NCI-H2171 (cell line): Measurements from ENCODE around the gene DDX39B.
"Not testable (repeated sequence)": the region's sequence is repeated elsewhere in the genome, so short reads cannot be mapped to it uniquely, and the experiment has no call there.

Source experiments
- DNase-seq: peaks from one replicate; lab custom pipeline; 2025; lab: John Stamatoyannopoulos, UW

DDX39B gene

DNA sequence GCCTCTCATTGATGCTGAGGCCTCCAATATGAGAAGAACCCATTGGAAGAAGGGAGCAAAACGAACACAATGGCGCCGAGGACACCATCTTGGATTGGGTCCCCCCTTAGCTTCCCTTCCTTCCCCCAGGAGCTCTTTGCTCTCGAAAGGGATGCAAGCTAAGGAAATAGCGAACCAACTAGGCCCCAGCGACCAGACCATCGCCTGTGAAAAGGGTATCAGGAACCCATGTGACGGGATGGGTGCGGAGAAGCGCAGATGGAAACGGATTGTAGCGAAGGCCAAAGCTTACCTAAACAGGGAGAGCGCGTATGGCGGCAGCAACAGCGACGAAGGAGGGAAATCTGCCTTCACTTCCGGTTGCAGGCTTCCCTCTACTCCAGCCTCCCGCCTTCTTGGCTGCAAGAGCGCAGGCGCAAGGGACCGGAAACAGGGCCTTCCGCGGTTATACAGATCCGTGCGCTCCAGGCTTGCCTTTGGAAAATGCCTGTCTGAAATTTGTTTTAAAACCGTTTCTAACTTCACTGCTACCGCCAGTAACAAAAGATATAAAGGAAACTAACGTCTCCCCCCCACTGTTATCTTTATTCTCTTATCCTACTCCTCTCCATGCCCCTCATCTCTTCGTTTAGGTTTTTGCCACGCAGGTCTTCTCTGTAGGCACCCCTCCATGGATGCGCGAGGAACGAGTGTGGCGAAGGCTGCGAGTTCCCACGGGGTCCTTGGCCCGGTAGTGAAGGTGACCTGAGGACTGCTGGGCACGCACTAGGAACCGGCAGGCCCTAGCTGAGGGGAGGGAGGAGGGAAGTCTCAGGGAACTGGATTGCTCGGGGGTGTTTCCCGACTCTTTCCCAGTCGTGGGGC, at the start of gene DDX39B:
Gene DDX39B, minus strand, starts transcription at position 346 of the 864 bp plus-strand sequence. CDS start 1,471 bp downstream, outside the sequence.
- peak; percentile 97 for DNase-seq

GRCh38 chr6:31590691-31591090, 48.9 kb upstream of the DDX39B start:
- DNase-seq, result not testable (repeated sequence)

DNA sequence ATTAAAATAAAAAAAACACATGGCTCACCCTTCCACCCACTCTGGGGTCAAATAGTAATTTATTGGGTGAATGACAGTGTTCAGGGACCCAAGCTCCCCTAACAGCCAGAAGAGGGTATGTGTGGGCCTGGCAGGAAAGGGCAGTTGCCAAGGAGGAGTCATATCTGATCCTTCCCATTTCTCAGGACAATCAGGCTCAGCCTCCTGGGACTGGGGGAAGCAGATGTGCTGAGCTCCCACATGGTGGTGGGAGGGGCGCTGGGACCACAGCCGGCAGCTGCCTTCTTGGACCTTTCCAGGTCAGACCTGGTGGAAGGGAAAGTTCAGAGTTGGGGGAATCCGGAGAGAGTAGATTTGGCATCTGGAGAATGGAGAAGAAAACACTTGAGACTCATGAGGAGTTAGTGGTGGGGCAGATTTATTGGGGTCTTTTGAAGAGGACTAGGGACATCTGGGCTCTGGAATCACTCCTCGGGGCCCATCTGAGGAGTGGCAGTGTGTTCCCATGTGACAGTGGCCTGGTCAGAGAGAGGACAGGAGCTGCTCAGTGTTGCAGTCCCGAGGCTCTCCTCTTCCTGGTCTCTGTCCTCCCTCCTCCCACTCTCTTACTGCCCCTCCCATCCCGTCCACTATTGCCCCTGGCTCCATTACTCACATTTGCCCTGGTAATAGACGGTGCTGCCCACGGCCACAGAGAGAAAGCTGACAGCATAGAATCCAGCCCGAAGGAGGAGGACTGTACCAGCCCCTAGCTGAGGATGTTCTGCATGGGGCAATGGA, 47.3 kb upstream of the DDX39B start:
- no peak for DNase-seq

DNA sequence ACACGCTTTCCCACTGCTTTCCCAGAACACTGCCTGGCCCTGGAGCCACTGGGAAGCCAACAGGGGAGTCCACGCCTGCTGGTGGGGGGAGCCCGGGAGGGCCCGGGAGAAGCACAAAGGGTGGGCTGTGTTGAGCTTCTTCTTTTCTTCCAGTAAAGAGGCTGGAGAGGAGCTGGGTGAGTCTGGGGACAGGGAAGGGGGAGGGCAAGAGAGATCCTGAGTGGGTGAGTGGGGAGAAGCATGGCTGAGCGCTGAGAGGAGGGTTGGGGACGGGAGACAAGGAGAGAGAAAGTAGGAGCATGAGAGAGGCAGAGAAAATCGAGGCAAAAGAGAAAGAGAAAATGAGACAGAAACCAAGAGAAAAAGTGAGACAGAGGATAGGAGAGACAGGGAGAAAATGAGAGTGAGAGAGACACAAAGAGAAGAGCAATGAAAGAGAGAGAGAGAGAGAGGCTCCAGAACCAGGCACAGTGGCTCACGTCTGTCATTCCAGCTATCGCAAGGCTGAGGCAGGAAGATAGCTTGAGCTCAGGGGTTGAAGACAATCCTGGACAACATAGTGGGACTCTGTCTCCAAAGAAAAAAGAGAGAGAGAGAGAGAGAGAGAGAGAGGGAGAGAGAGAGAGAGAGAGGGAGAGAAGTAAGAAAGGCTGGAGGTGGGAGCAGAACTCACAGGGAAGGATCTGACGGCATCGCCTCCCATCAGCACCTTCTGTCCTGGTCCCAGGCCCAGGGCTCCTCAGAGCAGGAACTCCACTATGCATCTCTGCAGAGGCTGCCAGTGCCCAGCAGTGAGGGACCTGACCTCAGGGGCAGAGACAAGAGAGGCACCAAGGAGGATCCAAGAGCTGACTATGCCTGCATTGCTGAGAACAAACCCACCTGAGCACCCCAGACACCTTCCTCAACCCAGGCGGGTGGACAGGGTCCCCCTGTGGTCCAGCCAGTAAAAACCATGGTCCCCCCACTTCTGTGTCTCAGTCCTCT, 46.3 kb upstream of the DDX39B start:
- DNase-seq, result no peak

DNA sequence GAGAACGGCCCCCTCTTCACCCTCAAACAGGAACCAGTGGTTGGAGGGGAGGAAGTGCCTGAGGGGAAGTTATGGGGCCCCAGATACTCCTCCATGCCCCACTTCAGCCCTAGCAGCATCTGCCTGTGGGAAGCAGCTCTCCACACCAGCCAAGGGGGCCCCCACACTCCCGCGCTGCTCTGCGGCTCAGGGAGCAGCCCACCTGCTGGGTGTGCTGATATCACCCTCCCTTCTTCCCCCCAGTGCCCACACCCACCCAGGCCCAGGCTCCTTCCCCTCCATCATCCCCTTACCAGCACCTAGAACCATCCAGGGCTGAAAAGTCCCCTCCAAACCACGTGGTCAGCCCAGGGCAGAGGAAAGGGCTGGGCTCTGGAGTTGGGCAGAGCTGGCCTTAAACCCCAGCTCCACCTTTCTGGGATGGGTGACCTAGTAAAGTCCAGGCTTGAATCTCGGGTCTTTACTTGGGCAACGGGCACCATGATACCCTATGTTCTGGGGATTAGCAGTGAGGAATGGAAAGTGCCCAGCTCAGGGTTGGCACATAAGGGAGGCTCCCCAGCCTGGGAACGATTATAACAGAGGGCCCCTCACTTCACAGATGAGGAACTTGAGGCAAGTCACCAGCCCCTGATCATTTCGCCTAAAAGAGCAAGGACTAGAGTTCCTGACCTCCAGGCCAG, 44.9 kb upstream of the DDX39B start:
- no peak for DNase-seq

DNA sequence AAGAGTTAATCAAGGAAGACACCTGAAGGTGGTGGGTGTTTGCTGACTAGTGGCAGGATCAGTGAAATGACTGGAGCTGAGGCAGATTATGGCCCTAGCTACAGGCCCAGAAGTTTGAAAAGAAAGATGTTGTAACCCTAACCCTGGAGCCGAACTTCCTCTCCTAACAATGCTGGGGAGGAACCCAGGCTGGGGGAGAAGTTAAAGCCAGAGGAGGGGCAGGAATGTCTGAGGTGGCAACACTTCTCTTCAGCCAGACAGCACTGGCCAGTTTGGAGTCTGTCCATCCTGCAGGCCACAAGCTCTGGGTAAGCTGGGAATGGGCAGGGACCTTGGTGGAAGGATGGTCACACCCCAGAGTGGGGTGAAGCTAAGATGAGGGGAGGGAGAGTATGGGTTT, 44.2 kb upstream of the DDX39B start, which contains the start of gene LST1:
Gene LST1, plus strand, starts transcription at position 270 of the 400 bp plus-strand sequence. CDS start 1,023 bp downstream, outside the sequence.
- no peak for DNase-seq

- no peak for DNase-seq
These were observed 43.7 kb upstream of the DDX39B start for GRCh38 chr6:31585491-31585890.

- no peak for DNase-seq
These were observed 40.4 kb upstream of the DDX39B start, which contains the start of gene LTB for GRCh38 chr6:31582230-31582643. Gene LTB, minus strand, starts transcription at chr6:31582424. Its CDS starts 7 bp downstream, at chr6:31582417.

- no peak for DNase-seq
These were observed 39.8 kb upstream of the DDX39B start for GRCh38 chr6:31581434-31582229.

- peak; percentile 49 for DNase-seq
These were observed 39.1 kb upstream of the DDX39B start for GRCh38 chr6:31580807-31581433.

GRCh38 chr6:31580438-31580740, 38.6 kb upstream of the DDX39B start:
- no peak for DNase-seq

- no peak for DNase-seq
These were observed 38.0 kb upstream of the DDX39B start for GRCh38 chr6:31579546-31580437.

DNA sequence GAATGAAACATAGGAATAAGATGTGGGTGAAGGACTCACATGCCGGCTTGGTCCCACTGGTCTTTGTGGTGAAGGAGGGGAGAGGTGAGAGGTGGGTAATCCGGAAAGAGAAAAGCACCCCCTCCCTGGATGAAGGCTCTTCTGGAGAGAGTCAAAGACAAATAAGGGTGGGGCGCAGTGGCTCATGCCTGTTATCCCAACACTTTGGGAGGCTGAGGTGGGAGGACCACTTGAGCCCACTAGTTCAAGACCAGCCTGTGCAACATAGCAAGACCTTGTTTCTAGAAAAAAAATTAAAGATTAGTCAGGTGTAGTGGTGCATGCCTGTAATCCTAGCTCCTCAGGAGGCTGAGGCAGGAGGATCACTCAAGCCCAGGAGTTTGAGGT, 37.3 kb upstream of the DDX39B start:
- no peak for DNase-seq

- DNase-seq, result no peak
These were observed 36.6 kb upstream of the DDX39B start for GRCh38 chr6:31578184-31579118.

DNA sequence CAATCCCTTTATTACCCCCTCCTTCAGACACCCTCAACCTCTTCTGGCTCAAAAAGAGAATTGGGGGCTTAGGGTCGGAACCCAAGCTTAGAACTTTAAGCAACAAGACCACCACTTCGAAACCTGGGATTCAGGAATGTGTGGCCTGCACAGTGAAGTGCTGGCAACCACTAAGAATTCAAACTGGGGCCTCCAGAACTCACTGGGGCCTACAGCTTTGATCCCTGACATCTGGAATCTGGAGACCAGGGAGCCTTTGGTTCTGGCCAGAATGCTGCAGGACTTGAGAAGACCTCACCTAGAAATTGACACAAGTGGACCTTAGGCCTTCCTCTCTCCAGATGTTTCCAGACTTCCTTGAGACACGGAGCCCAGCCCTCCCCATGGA, 35.8 kb upstream of the DDX39B start:
- no peak for DNase-seq

DNA sequence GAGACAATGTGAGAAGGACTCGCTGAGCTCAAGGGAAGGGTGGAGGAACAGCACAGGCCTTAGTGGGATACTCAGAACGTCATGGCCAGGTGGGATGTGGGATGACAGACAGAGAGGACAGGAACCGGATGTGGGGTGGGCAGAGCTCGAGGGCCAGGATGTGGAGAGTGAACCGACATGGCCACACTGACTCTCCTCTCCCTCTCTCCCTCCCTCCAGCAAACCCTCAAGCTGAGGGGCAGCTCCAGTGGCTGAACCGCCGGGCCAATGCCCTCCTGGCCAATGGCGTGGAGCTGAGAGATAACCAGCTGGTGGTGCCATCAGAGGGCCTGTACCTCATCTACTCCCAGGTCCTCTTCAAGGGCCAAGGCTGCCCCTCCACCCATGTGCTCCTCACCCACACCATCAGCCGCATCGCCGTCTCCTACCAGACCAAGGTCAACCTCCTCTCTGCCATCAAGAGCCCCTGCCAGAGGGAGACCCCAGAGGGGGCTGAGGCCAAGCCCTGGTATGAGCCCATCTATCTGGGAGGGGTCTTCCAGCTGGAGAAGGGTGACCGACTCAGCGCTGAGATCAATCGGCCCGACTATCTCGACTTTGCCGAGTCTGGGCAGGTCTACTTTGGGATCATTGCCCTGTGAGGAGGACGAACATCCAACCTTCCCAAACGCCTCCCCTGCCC, 35.2 kb upstream of the DDX39B start:
- DNase-seq, result no peak
